ENCODE measurements around the gene GBP2.
"Not testable (repeated sequence)": the region's sequence is repeated elsewhere in the genome, so short reads cannot be mapped to it uniquely, and the experiment has no call there.

DNA sequence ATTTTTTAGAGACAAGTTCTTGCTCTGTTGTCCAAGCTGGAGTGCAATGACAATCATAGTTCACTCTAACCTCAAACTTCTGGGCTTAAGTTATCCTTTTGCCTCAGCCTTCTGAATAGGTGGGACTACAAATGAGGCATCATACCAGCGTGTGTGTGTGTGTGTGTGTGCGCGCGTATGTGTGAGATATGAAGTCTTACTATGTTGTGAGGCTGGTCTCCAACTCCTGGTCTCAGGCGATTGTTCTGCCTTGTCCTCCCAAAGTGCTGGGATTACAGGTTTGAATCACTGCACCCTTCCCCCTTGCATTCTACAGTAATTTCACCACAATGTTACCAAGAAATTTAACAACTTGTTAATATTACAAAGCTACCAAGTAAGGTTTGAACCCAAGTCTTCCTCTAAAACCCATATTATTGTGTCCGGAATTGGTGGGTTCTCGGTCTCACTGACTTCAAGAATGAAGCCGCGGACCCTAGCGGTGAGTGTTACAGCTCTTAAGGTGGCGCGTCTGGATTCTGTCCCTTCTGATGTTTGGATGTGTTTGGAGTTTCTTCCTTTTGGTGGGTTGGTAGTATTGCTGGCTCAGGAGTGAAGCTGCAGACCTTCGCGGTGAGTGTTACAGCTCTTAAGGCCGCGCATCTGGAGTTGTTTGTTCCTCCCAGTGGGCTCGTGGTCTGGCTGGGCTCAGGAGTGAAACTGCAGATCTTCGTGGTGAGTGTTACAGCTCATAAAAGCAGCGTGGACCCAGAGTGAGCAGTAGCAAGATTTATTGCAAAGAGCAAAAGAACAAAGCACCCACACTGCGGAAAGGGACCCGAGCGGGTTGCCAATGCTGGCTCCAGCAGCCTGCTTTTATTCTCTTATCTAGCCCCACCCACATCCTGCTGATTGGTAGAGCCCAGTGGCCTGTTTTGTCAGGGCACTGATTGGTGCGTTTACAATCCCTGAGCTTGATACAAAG, 970 bp upstream of the GBP2 start:
- peak in 1 of 4 donors; percentile 48 for TF ChIP-seq POLR2A (IDR thresholded peaks at IDR 0.05)
- TF ChIP-seq, protein P1, sequence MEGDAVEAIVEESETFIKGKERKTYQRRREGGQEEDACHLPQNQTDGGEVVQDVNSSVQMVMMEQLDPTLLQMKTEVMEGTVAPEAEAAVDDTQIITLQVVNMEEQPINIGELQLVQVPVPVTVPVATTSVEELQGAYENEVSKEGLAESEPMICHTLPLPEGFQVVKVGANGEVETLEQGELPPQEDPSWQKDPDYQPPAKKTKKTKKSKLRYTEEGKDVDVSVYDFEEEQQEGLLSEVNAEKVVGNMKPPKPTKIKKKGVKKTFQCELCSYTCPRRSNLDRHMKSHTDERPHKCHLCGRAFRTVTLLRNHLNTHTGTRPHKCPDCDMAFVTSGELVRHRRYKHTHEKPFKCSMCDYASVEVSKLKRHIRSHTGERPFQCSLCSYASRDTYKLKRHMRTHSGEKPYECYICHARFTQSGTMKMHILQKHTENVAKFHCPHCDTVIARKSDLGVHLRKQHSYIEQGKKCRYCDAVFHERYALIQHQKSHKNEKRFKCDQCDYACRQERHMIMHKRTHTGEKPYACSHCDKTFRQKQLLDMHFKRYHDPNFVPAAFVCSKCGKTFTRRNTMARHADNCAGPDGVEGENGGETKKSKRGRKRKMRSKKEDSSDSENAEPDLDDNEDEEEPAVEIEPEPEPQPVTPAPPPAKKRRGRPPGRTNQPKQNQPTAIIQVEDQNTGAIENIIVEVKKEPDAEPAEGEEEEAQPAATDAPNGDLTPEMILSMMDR (IDR thresholded peaks at IDR 0.05), result not testable (repeated sequence)
